Stomach (tissue), 9 donors: ENCODE data around the gene SPEG. TPM values are rescaled to one million over a fixed set of nuclear protein-coding genes. Genes with fewer than 3 reads are reported as not detected.
A peak's percentile ranks its signal among the peaks of the same experiment; 100 is the strongest.
"Not testable (repeated sequence)": the region's sequence is repeated elsewhere in the genome, so short reads cannot be mapped to it uniquely, and the experiment has no call there.

Experiments
- DNase-seq, 2 donors: peaks; one replicate each; pipeline versions ENCODE4 v3.0.0 to v3.0.0-alpha.2; 2013 to 2019
- H3K27ac ChIP-seq, 5 donors: fragments of 200-600 bp in 4 of 5; sonication (generic) in 4 of 5; one replicate each; pipeline ENCODE4 v1.5.1; 2013 to 2019; ENCODE audit warnings: mild to moderate bottlenecking in 1 of 5, moderate library complexity in 1 of 5
- H3K27me3 ChIP-seq, 3 donors: fragments of 200-600 bp; sonication (generic); one replicate each; pipeline ENCODE4 v1.5.1; 2017 to 2019; ENCODE audit warnings: mixed run types in 1 of 3
- H3K36me3 ChIP-seq, 4 donors: fragments of 200-600 bp; sonication (generic); 1 replicate in 3 of 4; 2 replicates in 1 of 4; pipeline ENCODE4 v1.5.1; 2016 to 2019
- H3K4me1 ChIP-seq, 4 donors: fragments of 200-600 bp; sonication (generic); one replicate each; pipeline ENCODE4 v1.5.1; 2016 to 2019
- H3K4me3 ChIP-seq, 4 donors: fragments of 200-600 bp; sonication (generic) in 3 of 4; one replicate each; pipeline ENCODE4 v1.5.1; 2016 to 2019; ENCODE audit warnings: mild to moderate bottlenecking in 1 of 4
- H3K9me3 ChIP-seq, 4 donors: fragments of 200-600 bp; sonication (generic); one replicate each; pipeline ENCODE4 v1.5.1; 2016 to 2019
- CTCF ChIP-seq, 7 experiments: fragments of 450-650 bp in 4 of 7; fragments of 200-600 bp in 3 of 7; sonication (generic) in 3 of 7; IDR thresholded peaks; one replicate each; pipeline ENCODE4 v1.5.1; 2016 to 2019; ENCODE audit warnings: antibody characterized with exemption in 7 of 7, control low read depth in 2 of 7, mild to moderate bottlenecking in 1 of 7
- EP300 ChIP-seq: sonication (generic); formaldehyde crosslinking; IDR thresholded peaks from one replicate; pipeline ENCODE4 v1.6.1; 2017; ENCODE audit warnings: antibody characterized with exemption
- POLR2A ChIP-seq, 4 donors: fragments of 450-650 bp; IDR thresholded peaks; one replicate each; pipeline ENCODE4 v1.6.1; 2016; ENCODE audit warnings: antibody characterized with exemption in 4 of 4, control low read depth in 2 of 4, mild to moderate bottlenecking in 1 of 4, moderate library complexity in 1 of 4
- POLR2AphosphoS5 ChIP-seq, 3 donors: sonication (generic); formaldehyde crosslinking; IDR thresholded peaks; one replicate each; pipeline ENCODE4 v1.6.1; 2016; ENCODE audit warnings: antibody characterized with exemption in 3 of 3
- WGBS, 5 donors: extraction: QIAGEN DNeasy Blood & Tissue Kit in 3 of 5; methylation state at CpG; one replicate each; pipeline versions ENCODE4 v1.1.5 to v1.1.7; 2013 to 2018; 5-methylcytosine and 5-hydroxymethylcytosine counted together
- intact Hi-C: fragments of 100-400 bp; cut with DNase I; formaldehyde crosslinking; loops from one replicate; pipeline ENCODE4 v1.15.1; 2023; ENCODE audit warnings: low total_unique reads
- polyA plus RNA-seq, 3 donors: library from polyadenylated mRNA; stranded (reverse); fragments of 200-250 nt; gene quantifications; one replicate each; pipeline ENCODE4 v1.2.3, GENCODE V29; 2013
- total RNA-seq, 5 donors: library from RNA; depleted of rRNA; stranded (reverse); fragments of >200 nt; gene quantifications; one replicate each; pipeline versions ENCODE4 v1.1.0 to v1.2.3, GENCODE V29; 2014 to 2016
- donor health status: healthy with polysubstance abuse.
- donor health status: Bipolar disorder and iron deficiency.
- donor health status: healthy.

SPEG gene
- total and polyA plus RNA-seq, 8 donors: 7.4 to 106 (median 27.2) TPM

DNA sequence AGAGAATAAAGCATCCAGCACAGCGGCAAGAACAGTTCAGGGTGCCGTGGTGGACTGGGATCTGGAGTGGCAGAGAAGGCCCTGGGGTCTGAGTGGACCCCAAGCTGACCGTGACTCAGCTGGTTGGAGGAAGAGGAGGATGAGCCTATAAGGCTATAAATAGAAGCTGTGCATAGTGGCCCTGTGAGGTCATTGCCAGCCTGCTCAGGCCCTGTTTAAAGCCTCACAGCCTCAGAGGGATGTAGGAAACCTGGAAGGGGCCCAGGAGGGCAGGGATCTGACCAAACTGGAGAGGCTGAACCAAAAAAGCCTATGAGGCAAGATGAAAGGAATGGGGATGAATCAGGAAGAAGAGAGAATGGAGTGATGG is 27.8 kb upstream of the SPEG start:
- TF ChIP-seq EP300 (peak; percentile 69), POLR2A (IDR thresholded peaks at IDR 0.05) (no peak), POLR2AphosphoS5 (IDR thresholded peaks at IDR 0.05) (peak in 2 of 3 donors; percentile 51 to 68)
- H3K27me3 ChIP-seq: peaks cover 0 to 31% (median 0%) of the 10 kb centered on the region in 3 donors
- WGBS, 5 donors: 67 to 82% (median 78%) methylated on average over 3 of the region's 3 CpGs
- no peaks in the 10 kb centered on the region for H3K36me3 ChIP-seq
- H3K27ac ChIP-seq: peak overlapping the region in 4 of 5 donors; percentile 73 to 93 (median 79)
- DNase-seq: peak in 1 of 2 donors; percentile 80
- H3K4me3 ChIP-seq: no peak overlapping the region
- H3K9me3 ChIP-seq: peaks cover 0 to 2% (median under 1%) of the 10 kb centered on the region in 4 donors
- intact Hi-C loops: loop anchor here (10.0 kb wide), 1 partner anchor 128 kb away; no protein-coding TSS in a partner anchor
- H3K4me1 ChIP-seq: peaks cover 0 to 42% (median 20%) of the 10 kb centered on the region in 4 donors

DNA sequence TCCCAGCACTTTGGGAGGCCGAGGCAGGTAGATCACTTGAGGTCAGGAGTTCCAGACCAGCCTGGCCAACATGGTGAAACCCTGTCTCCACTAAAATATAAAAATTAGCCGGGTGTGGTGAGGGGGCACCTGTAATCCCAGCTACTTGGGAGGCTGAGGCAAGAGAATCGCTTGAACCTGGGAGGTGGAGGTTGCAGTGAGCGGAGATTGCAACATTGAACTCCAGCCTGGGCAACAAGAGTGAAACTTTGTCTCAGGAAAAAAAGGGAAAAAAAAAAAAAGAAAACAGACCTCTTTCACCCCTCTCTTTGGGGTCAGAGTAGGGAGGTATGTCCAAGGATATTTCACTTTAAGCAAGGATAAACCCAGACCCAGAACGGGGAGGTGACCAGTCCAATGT is 27.3 kb upstream of the SPEG start:
- peaks cover 0 to 36% (median 0%) of the 10 kb centered on the region in 3 donors for H3K27me3 ChIP-seq
- DNase-seq, H3K4me3 ChIP-seq, H3K9me3 ChIP-seq, H3K36me3 ChIP-seq: not testable (repeated sequence)
- H3K27ac ChIP-seq: peak overlapping the region in 4 of 5 donors; percentile 73 to 93 (median 79)
- H3K4me1 ChIP-seq: peaks cover 0 to 37% (median 17%) of the 10 kb centered on the region in 4 donors
- WGBS, 5 donors: 55 to 78% (median 64%) methylated on average over 5 of the region's 5 CpGs
- intact Hi-C loops: loop anchor here (10.0 kb wide), 1 partner anchor 127 kb away; no protein-coding TSS in a partner anchor

GRCh38 chr2:219408204-219408603 is 26.4 kb upstream of the SPEG start:
- Histone ChIP-seq H3K27me3 (peaks cover 0 to 37% (median 0%) of the 10 kb centered on the region in 3 donors), H3K36me3 (no peaks in the 10 kb centered on the region), H3K9me3 (peaks cover 0 to 9% (median 4%) of the 10 kb centered on the region in 4 donors), H3K4me3 (no peak overlapping the region), H3K27ac (peak overlapping the region in 4 of 5 donors; percentile 73 to 93 (median 79)), H3K4me1 (peaks cover 0 to 29% (median 10%) of the 10 kb centered on the region in 4 donors)
- 64 to 78% (median 73%) methylated on average over 5 of the region's 5 CpGs for WGBS, 5 donors
- TF ChIP-seq EP300 (no peak), POLR2A (IDR thresholded peaks at IDR 0.05) (no peak), CTCF (IDR thresholded peaks at IDR 0.05) (no peak), POLR2AphosphoS5 (IDR thresholded peaks at IDR 0.05) (no peak)
- intact Hi-C loops: loop anchor here (10.0 kb wide), 1 partner anchor 127 kb away; no protein-coding TSS in a partner anchor
- DNase-seq: no peak

DNA sequence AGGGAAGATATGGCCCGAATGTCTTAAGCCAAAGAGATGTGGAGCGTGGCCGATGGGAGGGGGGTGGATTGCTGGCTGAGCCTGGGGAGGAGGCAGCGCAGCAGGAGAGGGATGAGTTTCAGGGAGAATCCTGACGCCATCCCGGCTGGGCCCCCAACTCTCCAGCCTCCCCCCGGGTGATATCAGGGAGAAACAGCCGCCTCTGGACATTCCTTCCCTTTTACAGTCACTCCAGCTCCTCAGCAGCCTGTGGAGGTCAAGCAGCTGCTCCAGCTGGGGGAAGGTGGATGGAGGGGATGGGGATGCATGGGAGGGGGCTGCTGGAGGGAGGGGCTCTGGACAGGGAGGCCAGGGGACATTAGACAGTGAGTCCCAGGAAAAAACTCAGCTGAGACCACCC is 26.0 kb upstream of the SPEG start:
- Histone ChIP-seq H3K36me3 (no peaks in the 10 kb centered on the region), H3K27me3 (peaks cover 0 to 37% (median 0%) of the 10 kb centered on the region in 3 donors), H3K4me1 (peaks cover 0 to 27% (median 8%) of the 10 kb centered on the region in 4 donors), H3K9me3 (peaks cover 0 to 9% (median 4%) of the 10 kb centered on the region in 4 donors), H3K4me3 (no peak overlapping the region), H3K27ac (peak overlapping the region in 4 of 5 donors; percentile 73 to 93 (median 79))
- TF ChIP-seq EP300 (peak; percentile 37), POLR2A (IDR thresholded peaks at IDR 0.05) (no peak), POLR2AphosphoS5 (IDR thresholded peaks at IDR 0.05) (peak; percentile 17 to 59 (median 36)), CTCF (IDR thresholded peaks at IDR 0.05) (no peak)
- 48 to 69% (median 59%) methylated on average over 8 of the region's 8 CpGs for WGBS, 5 donors
- DNase-seq: peak in 1 of 2 donors; percentile 87
- intact Hi-C loops: loop anchor here (10.0 kb wide), 1 partner anchor 126 kb away; no protein-coding TSS in a partner anchor

DNA sequence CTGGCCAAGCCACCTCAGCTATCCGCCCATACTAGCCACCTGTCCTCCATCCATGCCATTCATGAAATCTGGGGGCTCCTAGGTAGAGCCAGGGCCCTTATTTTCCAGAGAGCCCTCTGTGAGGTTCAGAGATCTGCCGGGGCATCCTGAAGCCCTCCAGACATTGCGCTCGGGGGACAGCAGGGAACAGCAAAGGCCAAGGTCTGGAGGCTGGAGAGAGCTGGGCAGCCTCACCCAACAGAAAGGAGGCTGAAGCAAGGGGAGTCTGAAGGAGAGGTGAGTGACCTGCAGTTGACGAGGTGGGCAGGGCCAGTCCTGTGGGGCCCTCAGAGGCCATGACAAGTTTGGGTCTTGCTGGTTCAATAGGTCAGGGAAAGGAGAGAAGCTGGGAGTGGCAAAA is 25.0 kb upstream of the SPEG start:
- Histone ChIP-seq H3K4me3 (no peak overlapping the region), H3K4me1 (peaks cover 0 to 17% (median 3%) of the 10 kb centered on the region in 4 donors), H3K9me3 (peaks cover 0 to 9% (median 4%) of the 10 kb centered on the region in 4 donors), H3K27ac (peak overlapping the region in 4 of 5 donors; percentile 73 to 93 (median 79)), H3K27me3 (peaks cover 0 to 35% (median 0%) of the 10 kb centered on the region in 3 donors), H3K36me3 (no peaks in the 10 kb centered on the region)
- no peak for TF ChIP-seq POLR2AphosphoS5 (IDR thresholded peaks at IDR 0.05)
- no peak for TF ChIP-seq EP300
- no peak for TF ChIP-seq CTCF (IDR thresholded peaks at IDR 0.05)
- no peak for TF ChIP-seq POLR2A (IDR thresholded peaks at IDR 0.05)
- intact Hi-C loops: loop anchor here (10.0 kb wide), 1 partner anchor 125 kb away; no protein-coding TSS in a partner anchor
- WGBS, 5 donors: 85 to 91% (median 91%) methylated on average over 5 of the region's 5 CpGs
- DNase-seq: no peak
